Prostate gland (tissue), 2 donors: ENCODE measurements around the gene JDP2. TPM values are rescaled to one million over a fixed set of nuclear protein-coding genes. Genes with fewer than 3 reads are reported as not detected.

ENCODE experiments used
- DNase-seq: peaks from one replicate; pipeline ENCODE4 v3.0.0-alpha.2; 2019; ENCODE audit warnings: low spot score
- H3K27ac ChIP-seq, 2 donors: fragments of 200-600 bp; sonication (generic); 2 replicates each; pipeline ENCODE4 v1.5.1; 2017 to 2019
- H3K27me3 ChIP-seq: fragments of 200-600 bp; sonication (generic); replicated peaks from 2 replicates; pipeline ENCODE4 v1.5.1; 2019; ENCODE audit not compliant: insufficient read depth
- H3K36me3 ChIP-seq, 2 donors: fragments of 200-600 bp; sonication (generic); 1 replicate in 1 of 2; 2 replicates in 1 of 2; pipeline versions ENCODE4 v1.5.1 to v1.8.1; 2017 to 2019
- H3K4me1 ChIP-seq: fragments of 200-600 bp; sonication (generic); replicated peaks from 2 replicates; pipeline ENCODE4 v1.5.1; 2019
- H3K4me3 ChIP-seq, 2 donors: fragments of 200-600 bp; sonication (generic); 2 replicates each; pipeline ENCODE4 v1.5.1; 2017 to 2019
- H3K9me3 ChIP-seq: fragments of 200-600 bp; sonication (generic); 2 replicates; pipeline ENCODE4 v1.5.1; 2017
- POLR2A ChIP-seq: fragments of 450-650 bp; IDR thresholded peaks from one replicate; pipeline ENCODE4 v1.6.1; 2016; ENCODE audit warnings: antibody characterized with exemption, mild to moderate bottlenecking
- POLR2AphosphoS5 ChIP-seq: sonication (generic); formaldehyde crosslinking; IDR thresholded peaks from one replicate; pipeline ENCODE4 v1.6.1; 2017; ENCODE audit warnings: antibody characterized with exemption
- WGBS: methylation state at CpG from one replicate; pipeline ENCODE4 v1.1.5; 2018; 5-methylcytosine and 5-hydroxymethylcytosine counted together
- intact Hi-C: fragments of 100-400 bp; cut with DNase I; formaldehyde crosslinking; loops from one replicate; pipeline ENCODE4 v1.14.2; 2022
- total RNA-seq, 2 donors: library from RNA; depleted of rRNA; stranded (reverse); fragments of >200 nt; gene quantifications; one replicate each; pipeline ENCODE4 v1.1.0, GENCODE V29; 2016
- TF ChIP-seq, protein P1 (sequence below), 4 experiments: fragments of 200-600 bp in 2 of 4; fragments of 450-650 bp in 2 of 4; sonication (generic) in 2 of 4; IDR thresholded peaks; 1 replicate in 3 of 4; 2 replicates in 1 of 4; pipeline ENCODE4 v1.5.1; 2016 to 2019; ENCODE audit warnings: antibody characterized with exemption in 4 of 4, mild to moderate bottlenecking in 2 of 4, moderate library complexity in 2 of 4

The JDP2 gene
- total RNA-seq, 2 donors from 2014 or later, result 27.1 to 34.0 TPM

DNA sequence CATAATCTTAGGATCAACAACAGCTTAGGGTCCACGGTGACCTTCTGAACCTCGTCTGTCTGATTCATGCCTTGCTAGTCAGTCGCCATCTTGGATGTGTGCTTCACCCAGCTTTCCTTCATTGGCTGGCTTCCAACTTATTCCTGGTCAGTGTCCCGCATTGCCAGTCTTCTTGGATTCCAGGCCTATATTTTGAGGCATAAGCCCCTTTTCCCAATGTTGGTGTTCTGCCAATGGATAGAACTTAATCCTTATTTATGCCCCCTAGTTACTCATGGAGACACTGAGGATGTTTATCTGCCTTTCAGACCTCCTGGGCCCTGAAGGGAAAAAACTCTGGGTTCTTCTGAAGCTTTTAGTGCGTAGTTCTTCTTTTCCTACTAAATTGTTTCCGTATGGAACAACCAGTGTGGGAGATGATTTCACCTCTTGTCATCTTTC lies 5.8 kb downstream of the JDP2 start:
- intact Hi-C loops, result no loop called here
- no peaks in the 10 kb centered on the region for H3K9me3 ChIP-seq
- no peak overlapping the region for H3K4me3 ChIP-seq
- TF ChIP-seq, protein P1, sequence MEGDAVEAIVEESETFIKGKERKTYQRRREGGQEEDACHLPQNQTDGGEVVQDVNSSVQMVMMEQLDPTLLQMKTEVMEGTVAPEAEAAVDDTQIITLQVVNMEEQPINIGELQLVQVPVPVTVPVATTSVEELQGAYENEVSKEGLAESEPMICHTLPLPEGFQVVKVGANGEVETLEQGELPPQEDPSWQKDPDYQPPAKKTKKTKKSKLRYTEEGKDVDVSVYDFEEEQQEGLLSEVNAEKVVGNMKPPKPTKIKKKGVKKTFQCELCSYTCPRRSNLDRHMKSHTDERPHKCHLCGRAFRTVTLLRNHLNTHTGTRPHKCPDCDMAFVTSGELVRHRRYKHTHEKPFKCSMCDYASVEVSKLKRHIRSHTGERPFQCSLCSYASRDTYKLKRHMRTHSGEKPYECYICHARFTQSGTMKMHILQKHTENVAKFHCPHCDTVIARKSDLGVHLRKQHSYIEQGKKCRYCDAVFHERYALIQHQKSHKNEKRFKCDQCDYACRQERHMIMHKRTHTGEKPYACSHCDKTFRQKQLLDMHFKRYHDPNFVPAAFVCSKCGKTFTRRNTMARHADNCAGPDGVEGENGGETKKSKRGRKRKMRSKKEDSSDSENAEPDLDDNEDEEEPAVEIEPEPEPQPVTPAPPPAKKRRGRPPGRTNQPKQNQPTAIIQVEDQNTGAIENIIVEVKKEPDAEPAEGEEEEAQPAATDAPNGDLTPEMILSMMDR (IDR thresholded peaks at IDR 0.05), result no peak
- TF ChIP-seq POLR2A, result no peak
- TF ChIP-seq POLR2AphosphoS5, result no peak
- H3K36me3 ChIP-seq, result no peaks in the 10 kb centered on the region
- DNase-seq, result no peak
- 89% methylated on average over 6 of the region's 6 CpGs for WGBS
- no peaks in the 10 kb centered on the region for H3K27me3 ChIP-seq
- no peak overlapping the region for H3K27ac ChIP-seq
- peaks cover 9% of the 10 kb centered on the region for H3K4me1 ChIP-seq

DNA sequence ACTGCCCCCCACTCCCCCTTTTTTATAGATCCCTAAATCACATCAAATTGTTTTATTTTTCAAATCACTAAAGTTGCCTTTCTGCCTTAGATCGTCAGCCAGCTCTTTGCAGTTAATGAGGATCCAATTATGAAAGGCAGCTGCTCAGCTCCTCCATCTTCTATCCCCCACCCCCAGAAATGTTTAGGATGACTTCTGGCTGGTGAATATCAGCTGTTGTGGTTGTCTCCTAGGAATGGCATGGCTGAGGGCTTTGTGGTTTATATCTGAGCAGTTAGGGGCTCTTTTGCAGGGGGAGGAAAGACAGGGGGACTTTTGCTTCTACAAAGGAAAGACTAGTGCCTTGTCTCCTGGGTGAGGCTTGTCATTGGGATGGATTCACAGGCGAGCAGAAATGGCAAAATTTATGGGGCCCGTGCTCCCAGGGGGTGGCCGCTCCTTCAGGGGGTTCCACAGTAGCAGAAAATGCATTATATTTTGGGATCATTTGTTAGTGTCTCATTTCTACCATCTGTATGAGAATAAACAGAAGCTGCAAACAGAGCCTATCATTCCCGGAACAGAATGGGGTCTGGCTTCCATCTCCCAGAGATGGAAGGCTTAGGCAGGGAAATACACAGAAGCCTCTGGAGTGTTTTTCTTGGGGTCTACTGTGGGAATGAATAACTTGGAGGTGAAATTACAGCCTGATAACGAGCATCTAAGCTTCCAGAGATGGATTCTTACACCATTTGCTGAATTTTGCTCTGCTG lies 6.5 kb downstream of the JDP2 start:
- 95% methylated on average over 6 of the region's 6 CpGs for WGBS
- Histone ChIP-seq H3K9me3 (no peaks in the 10 kb centered on the region), H3K36me3 (no peaks in the 10 kb centered on the region), H3K27me3 (no peaks in the 10 kb centered on the region), H3K4me1 (peaks cover 9% of the 10 kb centered on the region), H3K27ac (no peak overlapping the region), H3K4me3 (no peak overlapping the region)
- DNase-seq, result no peak
- TF ChIP-seq POLR2A, result no peak
- no peak for TF ChIP-seq POLR2AphosphoS5
- TF ChIP-seq, protein P1 (IDR thresholded peaks at IDR 0.05), result no peak
- intact Hi-C loops, result no loop called here

DNA sequence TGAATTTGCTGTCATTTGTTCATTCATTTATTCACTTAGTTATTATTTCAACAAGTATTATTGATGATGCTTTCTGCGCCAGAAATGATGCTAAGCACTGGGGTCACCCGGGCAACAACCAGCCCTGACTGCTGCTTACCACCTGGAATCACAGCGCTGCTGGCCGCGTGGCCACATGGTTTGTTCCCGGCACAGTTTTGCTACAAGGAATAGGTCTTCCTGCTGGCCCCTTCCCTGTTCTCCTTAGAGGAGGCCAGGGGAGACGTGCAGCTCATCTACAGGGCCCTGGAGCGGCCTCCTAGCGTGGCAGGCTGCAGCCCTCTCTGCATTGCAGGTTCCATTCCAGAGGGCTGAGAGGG lies 7.0 kb downstream of the JDP2 start:
- Histone ChIP-seq H3K27ac (no peak overlapping the region), H3K9me3 (no peaks in the 10 kb centered on the region), H3K4me3 (no peak overlapping the region), H3K36me3 (no peaks in the 10 kb centered on the region), H3K27me3 (no peaks in the 10 kb centered on the region), H3K4me1 (peaks cover 9% of the 10 kb centered on the region)
- no peak for TF ChIP-seq POLR2A
- no peak for TF ChIP-seq POLR2AphosphoS5
- TF ChIP-seq, protein P1 (IDR thresholded peaks at IDR 0.05), result no peak
- intact Hi-C loops, result no loop called here
- DNase-seq, result no peak
- 89% methylated on average over 8 of the region's 9 CpGs for WGBS

DNA sequence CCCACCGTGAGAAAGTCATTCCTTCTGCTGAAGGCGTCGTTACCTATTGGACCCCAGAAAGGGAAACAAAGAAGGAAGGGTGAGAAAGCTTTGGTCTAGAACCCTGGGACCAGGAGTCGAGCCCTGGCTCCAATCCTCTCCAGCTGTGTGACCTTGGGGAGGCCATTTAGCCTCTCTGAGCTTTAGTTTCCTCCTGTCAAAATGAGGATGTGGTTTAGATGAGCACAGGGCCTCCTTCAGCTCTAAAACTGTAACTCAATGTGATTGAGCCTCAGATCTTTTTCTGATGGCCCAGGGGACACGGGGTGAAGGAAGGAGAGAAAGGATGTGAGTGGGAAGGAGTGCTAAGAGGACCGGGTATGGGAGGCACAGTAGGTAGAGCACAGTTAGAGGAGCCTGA lies 7.7 kb downstream of the JDP2 start:
- Histone ChIP-seq H3K4me3 (no peak overlapping the region), H3K27me3 (no peaks in the 10 kb centered on the region), H3K27ac (no peak overlapping the region), H3K36me3 (no peaks in the 10 kb centered on the region), H3K9me3 (no peaks in the 10 kb centered on the region), H3K4me1 (peaks cover 4% of the 10 kb centered on the region)
- no peak for DNase-seq
- TF ChIP-seq, protein P1 (IDR thresholded peaks at IDR 0.05), result no peak
- TF ChIP-seq POLR2AphosphoS5, result no peak
- WGBS, result 89% methylated on average over 6 of the region's 6 CpGs
- intact Hi-C loops, result no loop called here
